GM12801 (cell line): ENCODE data around the gene SLA2.

Experiments
- TF ChIP-seq, protein P1 (sequence below): IDR thresholded peaks from one replicate; pipeline ENCODE4 v1.5.1; 2011; ENCODE audit warnings: control low read depth; ENCODE audit not compliant: insufficient read length; ENCODE audit errors: extremely low read depth

Gene SLA2

DNA sequence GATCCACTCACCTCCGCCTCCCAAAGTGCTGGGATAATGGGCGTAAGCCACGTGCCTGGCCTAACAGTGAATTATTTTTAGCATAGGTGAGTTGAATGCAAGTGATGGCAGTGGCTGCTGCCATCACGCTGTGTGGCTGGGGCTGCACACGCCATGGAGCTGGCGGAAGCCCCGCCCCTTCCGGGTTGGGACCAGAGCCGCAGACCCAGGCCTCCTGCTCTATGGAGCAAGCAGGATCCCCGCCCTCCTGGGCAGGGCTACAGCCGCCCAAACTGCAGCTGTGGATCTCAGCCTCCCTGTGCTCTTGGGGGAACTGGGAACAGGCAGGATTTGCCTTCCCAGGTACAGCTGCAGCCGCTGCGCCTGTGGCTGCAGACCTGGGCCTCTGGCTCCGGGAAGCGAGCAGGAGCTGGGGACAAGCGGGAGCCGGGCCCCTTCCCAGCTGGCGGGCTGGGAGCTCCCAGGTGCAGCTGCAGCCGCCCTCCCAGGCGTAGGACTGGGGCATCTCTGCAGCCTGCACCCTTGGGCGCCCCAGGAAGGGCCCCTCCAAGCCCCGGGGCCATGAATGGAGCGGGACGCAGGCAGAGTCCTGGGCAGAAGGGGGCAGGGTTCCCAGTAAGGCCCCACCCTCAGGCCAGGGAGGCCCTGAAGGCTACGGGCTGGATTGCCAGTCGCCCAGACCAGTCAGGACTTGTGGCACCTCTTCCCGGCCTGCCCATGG, 30.9 kb upstream of the SLA2 start:
- TF ChIP-seq, protein P1, sequence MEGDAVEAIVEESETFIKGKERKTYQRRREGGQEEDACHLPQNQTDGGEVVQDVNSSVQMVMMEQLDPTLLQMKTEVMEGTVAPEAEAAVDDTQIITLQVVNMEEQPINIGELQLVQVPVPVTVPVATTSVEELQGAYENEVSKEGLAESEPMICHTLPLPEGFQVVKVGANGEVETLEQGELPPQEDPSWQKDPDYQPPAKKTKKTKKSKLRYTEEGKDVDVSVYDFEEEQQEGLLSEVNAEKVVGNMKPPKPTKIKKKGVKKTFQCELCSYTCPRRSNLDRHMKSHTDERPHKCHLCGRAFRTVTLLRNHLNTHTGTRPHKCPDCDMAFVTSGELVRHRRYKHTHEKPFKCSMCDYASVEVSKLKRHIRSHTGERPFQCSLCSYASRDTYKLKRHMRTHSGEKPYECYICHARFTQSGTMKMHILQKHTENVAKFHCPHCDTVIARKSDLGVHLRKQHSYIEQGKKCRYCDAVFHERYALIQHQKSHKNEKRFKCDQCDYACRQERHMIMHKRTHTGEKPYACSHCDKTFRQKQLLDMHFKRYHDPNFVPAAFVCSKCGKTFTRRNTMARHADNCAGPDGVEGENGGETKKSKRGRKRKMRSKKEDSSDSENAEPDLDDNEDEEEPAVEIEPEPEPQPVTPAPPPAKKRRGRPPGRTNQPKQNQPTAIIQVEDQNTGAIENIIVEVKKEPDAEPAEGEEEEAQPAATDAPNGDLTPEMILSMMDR = no peak

DNA sequence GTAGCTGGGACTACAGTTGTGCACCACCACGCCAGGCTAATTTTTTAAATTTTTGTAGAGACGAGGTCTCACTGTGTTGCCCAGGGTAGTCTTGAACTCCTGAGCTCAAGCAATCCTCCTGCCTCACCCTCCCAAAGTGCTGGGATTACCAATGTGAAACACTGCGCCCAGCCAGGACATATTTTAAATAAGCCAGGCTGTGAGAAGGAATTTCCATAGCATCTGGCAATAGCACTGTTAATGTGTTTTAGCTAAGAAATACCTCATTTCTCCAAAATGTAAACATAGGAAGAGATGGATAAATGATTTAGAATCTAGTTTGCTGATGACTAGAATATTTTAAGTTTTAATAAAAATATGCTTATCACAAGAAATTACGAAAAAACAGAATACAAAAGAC, 27.0 kb upstream of the SLA2 start:
- TF ChIP-seq, protein P1 = no peak

DNA sequence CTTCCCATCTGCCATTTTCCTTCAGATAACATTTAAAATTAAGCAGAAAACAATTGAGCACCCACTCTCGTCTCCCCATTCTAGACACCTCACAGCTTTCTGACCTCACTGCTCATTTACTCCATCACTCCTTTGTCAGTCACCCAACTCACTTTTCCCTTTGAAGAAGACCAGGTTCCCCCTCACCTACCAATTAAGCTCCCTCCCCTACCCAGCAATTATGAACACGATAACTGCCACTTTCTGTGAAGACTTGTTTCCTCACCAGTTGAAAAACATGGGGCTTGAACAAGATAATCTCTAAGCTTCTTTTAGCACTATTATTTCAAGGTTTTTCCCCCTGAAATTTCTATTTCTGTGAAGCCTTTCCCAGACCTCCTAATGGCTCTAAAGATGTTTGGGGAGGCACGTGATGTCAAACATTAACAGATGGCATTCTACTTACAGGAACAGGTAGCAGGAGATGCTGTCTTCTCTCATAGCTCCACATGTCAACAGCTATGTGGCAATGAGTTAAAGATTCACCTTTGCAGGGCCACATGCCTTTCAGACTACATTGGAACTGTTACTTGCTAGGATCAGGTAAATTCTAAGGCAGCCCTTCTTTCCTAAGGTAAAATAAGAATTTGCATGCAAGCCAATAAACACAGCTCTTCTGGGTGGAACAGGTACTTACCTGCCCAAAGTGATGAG, 24.8 kb upstream of the SLA2 start:
- TF ChIP-seq, protein P1 = no peak

DNA sequence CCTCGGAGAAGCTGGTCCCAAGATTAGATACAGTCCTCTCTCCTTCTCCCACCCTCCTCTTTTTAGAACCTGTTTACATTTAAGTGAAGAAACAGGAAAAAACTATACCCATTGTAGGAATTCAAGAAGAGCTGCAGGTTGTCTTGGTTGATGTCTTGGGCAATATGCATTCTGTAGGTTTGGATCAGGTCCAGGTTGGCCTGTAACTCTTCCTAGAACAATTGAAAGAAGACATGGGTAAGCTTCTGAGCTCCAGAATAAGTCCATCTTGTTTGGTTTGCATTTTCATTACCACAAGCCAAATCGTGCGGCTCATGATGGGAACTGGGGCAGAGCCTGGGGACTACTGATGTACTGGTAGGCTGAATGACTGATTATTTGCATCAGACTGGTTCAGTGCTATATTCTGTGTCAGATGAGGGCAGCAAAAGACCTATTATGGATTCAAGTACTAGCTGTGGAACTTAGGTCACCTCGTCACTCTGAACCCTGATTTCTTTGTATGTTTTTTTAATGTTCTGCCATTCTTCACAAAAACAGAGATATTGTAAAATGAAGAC, 20.3 kb upstream of the SLA2 start:
- TF ChIP-seq, protein P1 = no peak

DNA sequence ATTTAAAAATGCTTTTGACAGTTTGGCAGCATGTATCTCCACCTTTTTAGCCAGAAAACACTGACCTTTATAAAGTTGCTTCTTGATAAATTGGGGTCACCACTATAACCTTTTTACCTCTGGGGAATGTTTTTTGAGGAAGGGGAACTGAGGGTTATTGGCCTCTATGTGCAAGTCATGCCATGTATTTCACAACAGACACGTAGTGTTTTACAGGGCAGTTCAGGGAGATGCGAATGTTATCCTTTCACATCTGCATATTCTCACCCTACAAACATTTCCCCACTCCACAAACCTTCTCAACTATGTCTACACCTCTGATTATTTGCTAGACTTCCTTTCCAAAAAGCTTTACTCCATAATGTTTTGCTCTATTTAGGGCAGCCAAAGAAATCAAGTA, 17.0 kb upstream of the SLA2 start:
- TF ChIP-seq, protein P1 = no peak

DNA sequence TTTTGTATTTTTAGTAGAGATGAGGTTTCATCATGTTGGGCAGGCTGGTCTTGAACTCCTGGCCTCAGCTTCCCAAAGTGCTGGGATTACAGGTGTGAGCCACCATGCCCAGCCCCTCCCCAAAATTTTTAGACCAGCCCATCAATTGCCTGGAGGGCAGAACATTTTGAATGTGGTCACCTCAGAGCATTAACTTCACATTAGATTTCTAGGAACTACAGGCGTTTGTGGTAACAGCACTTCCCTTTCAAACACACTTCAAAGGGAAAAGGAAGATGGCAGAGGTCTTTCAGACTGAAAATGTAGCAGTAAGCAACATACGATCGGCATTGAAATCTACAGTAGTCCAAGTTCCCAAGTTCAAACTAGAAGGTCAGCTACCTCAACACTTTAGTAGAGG, 12.3 kb upstream of the SLA2 start:
- TF ChIP-seq, protein P1 = no peak

DNA sequence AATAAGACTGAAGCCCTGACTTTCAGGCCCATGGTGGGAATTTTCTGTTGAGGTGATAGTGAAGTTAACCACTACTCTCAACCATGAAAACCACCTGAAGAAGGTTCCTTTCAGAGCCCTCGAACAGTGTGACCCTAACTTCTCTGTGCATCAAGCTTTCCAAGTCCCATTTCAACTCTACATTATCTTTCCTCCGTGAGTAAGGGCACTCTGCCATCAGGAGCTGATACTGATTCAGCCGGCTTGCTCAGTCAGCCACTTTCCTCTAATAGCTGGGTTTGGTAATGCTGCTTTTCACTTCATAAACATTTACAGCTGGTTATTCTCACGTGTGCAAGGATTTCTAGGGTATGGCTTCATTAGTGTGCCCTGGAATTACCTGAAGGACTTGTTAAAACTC, 10.7 kb upstream of the SLA2 start:
- TF ChIP-seq, protein P1 = no peak
